HUDEP-2 (cell line): ENCODE measurements around the gene METTL26.

ENCODE experiments used
- DNase-seq, 76 experiments: peaks; one replicate each; lab custom pipeline; 2025; ENCODE audit not compliant: unreplicated experiment in 76 of 76; lab: John Stamatoyannopoulos, UW

Gene METTL26

GRCh38 chr16:586645-587590, 49.2 kb downstream of the METTL26 start:
- DNase-seq = peak in 15 of 76 experiments; percentile 19 to 58 (median 30)

GRCh38 chr16:586047-586644, 50.0 kb downstream of the METTL26 start:
- DNase-seq = peak in 7 of 76 experiments; percentile 16 to 58 (median 46)

- DNase-seq = peak in 21 of 76 experiments; percentile 14 to 59 (median 31)
Observed at GRCh38 chr16:585351-585750, 50.8 kb downstream of the METTL26 start.
